GM23248 (cell line): Measurements from ENCODE around the gene TASOR.

Source experiments
- EZH2 ChIP-seq: fragments of 200-600 bp; sonication (generic); IDR thresholded peaks from 2 replicates; pipeline ENCODE4 v1.6.1; 2018; ENCODE audit warnings: antibody characterized with exemption, mild to moderate bottlenecking; ENCODE audit not compliant: insufficient read depth, poor library complexity, severe bottlenecking
- EZH2phosphoT487 ChIP-seq: fragments of 200-600 bp; sonication (generic); IDR thresholded peaks from 2 replicates; pipeline ENCODE4 v1.6.1; 2018; ENCODE audit warnings: antibody characterized with exemption, moderate library complexity, mild to moderate bottlenecking, low read depth; ENCODE audit not compliant: insufficient read depth

GRCh38 chr3:56702490-56703315, 19.6 kb upstream of the TASOR start:
- TF ChIP-seq EZH2 (no peak), EZH2phosphoT487 (no peak)
